Lower leg skin (tissue), 4 donors: ENCODE data around the gene TMEM233. TPM values are rescaled to one million over a fixed set of nuclear protein-coding genes. Genes with fewer than 3 reads are reported as not detected.
A peak's percentile ranks its signal among the peaks of the same experiment; 100 is the strongest.

ENCODE experiments used
- DNase-seq, 2 donors: peaks; one replicate each; pipeline ENCODE4 v3.0.0-alpha.2; 2019; ENCODE audit warnings: low spot score in 2 of 2
- H3K4me3 ChIP-seq: fragments of 200-600 bp; sonication (generic); 2 replicates; pipeline ENCODE4 v1.5.1; 2017; ENCODE audit warnings: mild to moderate bottlenecking, low read depth; ENCODE audit not compliant: poor library complexity, severe bottlenecking
- POLR2A ChIP-seq, 2 donors: fragments of 450-650 bp; IDR thresholded peaks; one replicate each; pipeline ENCODE4 v1.6.1; 2016 to 2017; ENCODE audit warnings: antibody characterized with exemption in 2 of 2, mild to moderate bottlenecking in 1 of 2, moderate library complexity in 1 of 2
- WGBS, 2 donors: methylation state at CpG; one replicate each; pipeline ENCODE4 v1.1.5; 2018; 5-methylcytosine and 5-hydroxymethylcytosine counted together
- intact Hi-C: fragments of 100-400 bp; cut with DNase I; formaldehyde crosslinking; loops from one replicate; pipeline ENCODE4 v1.15.0; 2023; ENCODE audit warnings: low total_unique reads
- total RNA-seq, 4 donors: library from RNA; depleted of rRNA; stranded (reverse); fragments of >200 nt; gene quantifications; one replicate each; pipeline ENCODE4 v1.1.0, GENCODE V29; 2016
- TF ChIP-seq, protein P1 (sequence below), 3 donors: fragments of 450-650 bp; IDR thresholded peaks; one replicate each; pipeline ENCODE4 v1.5.1; 2016; ENCODE audit warnings: antibody characterized with exemption in 3 of 3, mild to moderate bottlenecking in 3 of 3, moderate library complexity in 2 of 3

Gene TMEM233
- total RNA-seq, 4 donors from 2014 or later = 0.06 TPM; not detected in 3

DNA sequence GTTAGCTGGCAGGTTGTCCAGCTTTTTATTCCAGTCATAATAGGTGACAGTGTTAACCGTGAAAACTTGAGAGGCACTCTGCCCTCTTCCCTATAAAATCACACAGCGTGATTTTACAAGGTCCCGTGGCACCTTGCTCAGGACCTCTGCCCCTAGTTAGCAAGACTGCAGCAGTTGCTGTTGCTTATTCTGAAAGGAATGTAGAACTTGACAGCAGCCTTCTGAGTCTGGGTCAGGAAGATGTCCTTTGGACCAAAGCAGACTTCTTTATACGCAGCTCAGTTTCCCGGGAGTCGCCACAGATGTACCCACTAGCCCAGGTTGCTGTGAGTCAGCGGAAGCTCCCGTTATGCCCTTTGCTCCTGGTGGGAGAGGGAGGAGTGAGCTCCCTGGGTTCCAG is 87.5 kb downstream of the TMEM233 start:
- 90% methylated on average over 8 of the region's 8 CpGs for WGBS, 2 donors

DNA sequence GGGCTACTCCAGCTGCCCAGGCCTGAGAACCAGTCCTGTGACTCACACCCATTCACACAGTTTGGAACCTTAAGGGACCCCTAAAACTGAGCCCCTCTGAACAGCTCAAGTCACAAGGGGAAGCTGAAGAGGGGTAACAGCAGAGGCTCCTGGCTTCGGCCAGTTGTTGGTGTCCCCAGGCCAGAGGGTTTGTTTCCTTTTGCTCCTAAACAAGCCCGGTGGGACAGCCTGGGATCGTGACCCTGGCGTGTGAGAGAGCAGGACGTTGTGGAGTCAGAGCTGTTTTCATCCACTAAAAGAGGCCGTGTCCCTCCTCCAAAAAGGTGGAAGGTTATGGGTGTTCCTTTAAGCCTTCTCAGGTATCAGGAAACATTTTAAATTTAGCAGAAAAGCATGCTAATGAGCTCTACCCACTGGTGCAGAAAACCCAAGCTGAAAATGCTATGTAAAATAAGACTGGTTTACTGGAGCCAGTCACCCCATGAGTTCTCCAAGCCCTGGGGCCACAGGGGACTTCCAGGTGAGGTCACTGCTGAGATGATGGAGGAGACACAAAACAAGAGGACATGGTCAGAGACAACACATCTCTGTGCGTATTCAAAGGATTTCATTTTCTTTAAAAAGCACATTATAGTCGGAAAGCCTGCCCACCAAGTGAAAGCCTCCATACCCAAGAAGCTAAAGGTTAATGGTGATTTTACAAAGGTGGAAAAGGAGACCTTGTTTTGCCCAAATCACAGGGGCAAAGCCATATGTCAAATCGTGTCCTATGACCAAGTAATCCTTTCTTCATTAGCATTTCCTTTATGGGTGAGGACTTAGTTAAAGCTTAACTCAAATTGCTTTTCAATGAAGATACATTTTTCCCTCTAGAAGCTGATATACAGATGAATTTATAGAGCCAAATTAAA is 88.4 kb downstream of the TMEM233 start:
- intact Hi-C loops = no loop called here
- WGBS, 2 donors = 80 to 88% methylated on average over 9 of the region's 9 CpGs

More for the DNA sequence above, 87.5 kb downstream of the TMEM233 start:
- DNase-seq = peak in 1 of 2 donors; percentile 28
- H3K4me3 ChIP-seq = no peak overlapping the region
- no peak for TF ChIP-seq POLR2A (IDR thresholded peaks at IDR 0.05)
- TF ChIP-seq, protein P1, sequence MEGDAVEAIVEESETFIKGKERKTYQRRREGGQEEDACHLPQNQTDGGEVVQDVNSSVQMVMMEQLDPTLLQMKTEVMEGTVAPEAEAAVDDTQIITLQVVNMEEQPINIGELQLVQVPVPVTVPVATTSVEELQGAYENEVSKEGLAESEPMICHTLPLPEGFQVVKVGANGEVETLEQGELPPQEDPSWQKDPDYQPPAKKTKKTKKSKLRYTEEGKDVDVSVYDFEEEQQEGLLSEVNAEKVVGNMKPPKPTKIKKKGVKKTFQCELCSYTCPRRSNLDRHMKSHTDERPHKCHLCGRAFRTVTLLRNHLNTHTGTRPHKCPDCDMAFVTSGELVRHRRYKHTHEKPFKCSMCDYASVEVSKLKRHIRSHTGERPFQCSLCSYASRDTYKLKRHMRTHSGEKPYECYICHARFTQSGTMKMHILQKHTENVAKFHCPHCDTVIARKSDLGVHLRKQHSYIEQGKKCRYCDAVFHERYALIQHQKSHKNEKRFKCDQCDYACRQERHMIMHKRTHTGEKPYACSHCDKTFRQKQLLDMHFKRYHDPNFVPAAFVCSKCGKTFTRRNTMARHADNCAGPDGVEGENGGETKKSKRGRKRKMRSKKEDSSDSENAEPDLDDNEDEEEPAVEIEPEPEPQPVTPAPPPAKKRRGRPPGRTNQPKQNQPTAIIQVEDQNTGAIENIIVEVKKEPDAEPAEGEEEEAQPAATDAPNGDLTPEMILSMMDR (IDR thresholded peaks at IDR 0.05) = no peak
- intact Hi-C loops = no loop called here

DNA sequence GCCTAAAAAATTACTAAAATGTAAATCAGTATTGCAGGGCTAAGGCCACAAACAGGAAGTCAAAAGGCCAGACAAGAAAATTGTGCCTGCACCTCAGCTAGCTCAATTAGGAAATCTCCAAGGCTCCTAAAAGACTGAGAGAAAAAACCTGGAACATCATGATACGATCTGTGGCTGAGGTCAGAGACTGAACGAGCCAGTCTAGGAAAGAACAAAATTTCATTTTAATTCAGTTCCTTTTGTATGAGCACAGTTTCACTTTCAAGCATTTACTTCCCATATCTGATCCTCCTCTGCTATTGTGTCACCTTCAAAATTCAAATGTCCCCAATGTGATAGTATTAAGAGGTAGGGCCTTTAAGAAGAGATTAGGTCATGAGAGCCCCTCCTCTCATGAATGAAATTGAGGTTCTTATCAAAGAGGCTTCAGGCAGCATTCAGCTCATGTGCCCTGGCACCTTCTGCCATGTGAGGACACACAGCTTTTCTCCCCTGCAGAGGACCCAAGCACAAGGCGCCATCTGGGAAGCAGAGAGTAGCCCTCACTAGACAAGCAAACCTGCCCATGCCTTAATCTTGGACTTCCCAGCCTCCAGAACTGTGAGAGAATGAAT is 89.2 kb downstream of the TMEM233 start:
- DNase-seq = no peak
- no peak overlapping the region for H3K4me3 ChIP-seq
- intact Hi-C loops = no loop called here
- TF ChIP-seq POLR2A (IDR thresholded peaks at IDR 0.05) = no peak
- TF ChIP-seq, protein P1 (IDR thresholded peaks at IDR 0.05) = no peak
- WGBS, 2 donors = 63 to 68% methylated on average over 3 of the region's 3 CpGs

More for the DNA sequence above, 88.4 kb downstream of the TMEM233 start:
- DNase-seq = peak in 1 of 2 donors; percentile 79
- TF ChIP-seq, protein P1 (IDR thresholded peaks at IDR 0.05) = no peak
- TF ChIP-seq POLR2A (IDR thresholded peaks at IDR 0.05) = no peak
- H3K4me3 ChIP-seq = no peak overlapping the region

DNA sequence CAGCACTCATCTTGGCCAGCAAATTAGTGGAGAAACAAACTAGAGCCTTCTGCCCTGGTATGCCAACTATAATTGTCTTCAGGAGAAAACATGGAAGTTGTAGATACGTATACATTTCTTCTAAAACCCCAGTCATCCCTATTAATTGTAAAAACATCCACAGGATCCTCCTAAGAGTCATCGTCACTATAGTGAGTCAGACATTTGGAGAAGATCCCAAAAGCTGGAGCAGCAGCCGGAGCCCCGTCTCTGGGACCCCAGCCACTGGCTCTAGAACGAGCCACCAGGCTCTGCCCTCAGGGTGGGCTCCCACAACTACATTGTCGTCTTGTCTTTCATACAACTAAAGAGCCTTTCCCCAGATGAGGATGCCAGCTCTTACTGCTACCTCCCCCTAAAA is 89.8 kb downstream of the TMEM233 start:
- no peak for TF ChIP-seq POLR2A (IDR thresholded peaks at IDR 0.05)
- TF ChIP-seq, protein P1 (IDR thresholded peaks at IDR 0.05) = no peak
- 68 to 70% methylated on average over 6 of the region's 6 CpGs for WGBS, 2 donors
- DNase-seq = no peak
- intact Hi-C loops = no loop called here
- no peak overlapping the region for H3K4me3 ChIP-seq

DNA sequence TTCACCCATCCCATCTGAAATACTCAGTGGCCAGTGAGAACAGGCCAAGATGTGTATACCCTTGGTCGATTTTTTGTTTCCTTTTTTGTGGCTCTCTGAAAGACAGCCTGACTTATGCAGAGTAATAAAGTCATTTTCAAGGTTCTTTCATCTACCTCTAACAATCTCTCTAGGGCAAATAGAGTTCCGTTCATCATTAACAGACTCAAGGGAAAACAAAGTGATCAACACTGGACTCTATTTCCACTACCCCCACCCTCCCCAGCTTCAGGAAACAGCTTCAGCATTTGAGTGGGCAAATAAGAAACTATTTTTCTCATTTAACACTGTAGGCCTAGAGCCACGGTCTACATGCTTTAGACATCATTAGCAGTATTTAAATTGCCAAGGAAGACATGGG is 90.2 kb downstream of the TMEM233 start:
- intact Hi-C loops = no loop called here
- TF ChIP-seq, protein P1 (IDR thresholded peaks at IDR 0.05) = no peak
- WGBS, 2 donors = 71 to 85% methylated on average over 3 of the region's 3 CpGs
- H3K4me3 ChIP-seq = no peak overlapping the region
- no peak for DNase-seq
